Forelimb muscle (tissue), 1 donor: ENCODE measurements around the gene TRIM43. TPM values are rescaled to one million over a fixed set of nuclear protein-coding genes. Genes with fewer than 3 reads are reported as not detected.
"Not testable (repeated sequence)": the region's sequence is repeated elsewhere in the genome, so short reads cannot be mapped to it uniquely, and the experiment has no call there.

Experiments
- DNase-seq: peaks from one replicate; pipeline ENCODE4 v3.0.0-alpha.2; 2013; ENCODE audit warnings: low read depth
- polyA plus RNA-seq: library from polyadenylated mRNA; unstranded; fragments of 120-200 nt; gene quantifications from one replicate; pipeline ENCODE4 v1.2.1, GENCODE V29; 2013; ENCODE audit not compliant: insufficient read length

TRIM43 gene
- not detected for polyA plus RNA-seq

DNA sequence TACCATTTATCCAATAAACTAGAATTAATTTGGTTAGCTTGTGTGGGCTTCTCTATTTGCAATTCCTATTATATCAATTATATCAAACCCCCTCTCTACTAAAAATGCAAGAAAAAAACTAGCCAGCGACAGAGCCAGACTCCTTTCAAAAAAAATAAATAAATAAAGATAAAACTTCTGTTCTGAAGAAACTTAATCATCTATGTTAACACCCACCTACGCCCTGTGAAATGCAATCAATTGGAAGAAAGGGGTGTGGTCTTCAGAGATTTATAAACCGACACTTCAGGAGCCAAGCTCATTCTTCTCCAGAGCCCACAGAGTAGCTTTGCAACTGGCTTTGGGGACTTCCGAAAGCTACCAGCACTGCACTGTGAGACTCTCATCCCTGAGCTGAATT, at the start of gene TRIM43:
Gene TRIM43 (plus strand): TSS at position 301 of the 400 bp plus-strand sequence. CDS start 2,023 bp downstream, outside the sequence.
- DNase-seq: not testable (repeated sequence)

DNA sequence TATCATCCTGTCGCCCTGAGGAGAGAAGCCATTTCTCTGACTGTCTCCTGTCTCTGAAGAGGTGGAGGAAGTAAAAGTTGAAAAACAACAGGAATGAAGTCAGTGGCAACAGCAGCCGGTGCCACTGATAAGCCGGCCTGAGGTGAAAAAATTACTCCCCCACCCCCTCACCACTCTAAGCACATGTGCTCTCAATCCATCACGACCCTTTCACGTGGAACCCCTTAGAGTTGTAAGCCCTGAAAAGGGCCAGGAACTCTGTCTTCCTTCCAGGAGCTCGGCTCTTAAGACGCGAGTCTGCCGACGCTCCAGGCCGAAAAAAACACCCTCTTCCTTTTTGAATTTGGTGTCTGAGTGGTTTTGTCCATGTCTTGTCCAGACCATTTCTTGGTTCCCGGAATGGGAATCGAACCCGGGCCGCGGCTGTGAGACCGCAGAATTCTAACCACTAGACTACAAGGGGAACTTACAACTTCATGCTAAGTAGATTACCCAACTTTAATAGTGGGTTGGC, 40.7 kb upstream of the TRIM43 start:
- DNase-seq: no peak

DNA sequence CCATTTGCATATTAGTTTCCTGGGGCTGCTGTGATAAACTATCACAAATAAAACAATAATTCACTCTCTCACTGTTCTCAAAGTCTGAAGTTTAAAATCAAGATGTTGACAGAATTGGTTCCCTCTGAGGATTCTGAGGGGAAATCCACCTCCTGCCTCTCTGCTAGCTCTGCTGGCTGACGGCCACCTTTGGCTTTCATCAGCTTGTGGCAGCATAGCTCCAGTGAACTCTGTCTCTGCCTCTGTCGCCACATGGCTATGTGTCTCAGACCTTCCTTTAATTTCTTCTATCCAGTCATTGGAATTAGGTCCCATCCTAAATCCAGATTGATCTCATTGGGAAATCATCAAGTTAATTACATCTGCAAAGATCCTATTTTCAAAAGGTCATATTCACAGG, 38.9 kb upstream of the TRIM43 start:
- no peak for DNase-seq

DNA sequence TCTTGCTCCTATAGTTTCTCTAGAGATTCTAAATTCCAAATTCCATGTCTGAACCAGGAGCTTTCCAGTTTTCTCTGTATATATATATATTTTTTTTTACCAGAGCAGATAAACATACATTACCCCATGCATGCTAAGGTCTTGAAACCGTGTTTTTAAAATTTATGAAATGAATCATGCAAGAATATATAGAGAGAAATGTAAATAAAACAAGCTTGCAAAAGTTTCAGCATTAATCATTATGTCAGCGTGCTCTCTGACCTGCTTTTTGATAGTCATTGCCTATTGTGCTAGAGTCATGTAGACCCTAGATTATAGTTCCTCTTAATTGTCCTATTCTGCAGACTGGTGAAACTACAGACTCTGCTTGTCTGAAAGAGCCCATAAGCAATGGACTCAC, 22.6 kb upstream of the TRIM43 start:
- no peak for DNase-seq

DNA sequence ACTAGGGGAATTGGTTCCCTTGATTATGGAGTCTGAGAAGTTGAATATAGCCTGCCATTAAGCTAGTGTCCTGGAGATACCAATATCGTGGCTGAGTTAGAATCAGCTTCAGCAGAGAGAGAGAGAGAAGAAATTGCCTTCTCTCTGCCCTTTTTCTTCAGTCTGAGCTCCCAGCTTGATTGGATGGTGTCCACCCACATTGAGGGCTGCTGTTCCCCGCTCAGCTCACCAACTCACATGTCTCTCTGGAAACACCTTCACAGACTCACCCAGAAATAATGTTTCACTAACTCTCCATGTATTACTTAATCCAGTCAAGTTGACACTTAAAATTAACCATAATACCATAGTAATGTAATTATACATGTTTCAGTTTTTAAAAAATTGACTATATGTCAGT, 17.9 kb upstream of the TRIM43 start:
- DNase-seq: no peak

GRCh38 chr2:95574506-95574905, 17.3 kb upstream of the TRIM43 start:
- DNase-seq: no peak

DNA sequence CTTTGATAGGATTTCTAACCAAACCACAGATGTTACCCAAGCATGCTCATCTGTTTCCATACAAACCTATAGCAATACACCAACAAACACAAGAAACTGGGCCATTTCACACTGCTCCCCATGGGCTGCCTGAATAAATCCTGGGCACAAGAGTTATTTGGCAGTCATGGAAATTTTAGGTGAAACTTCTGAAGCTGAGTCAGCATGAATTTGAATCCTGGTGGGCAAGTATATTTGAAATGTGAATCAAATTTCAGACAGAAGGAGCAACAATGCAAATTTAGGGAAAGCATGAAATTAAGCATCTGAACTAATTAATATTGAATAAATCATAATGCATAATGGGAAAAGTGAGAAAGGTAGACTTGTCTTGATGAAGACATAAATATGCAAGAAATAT, 15.9 kb upstream of the TRIM43 start:
- no peak for DNase-seq

GRCh38 chr2:95578539-95578938, 13.3 kb upstream of the TRIM43 start:
- DNase-seq: no peak

- not testable (repeated sequence) for DNase-seq
Observed at GRCh38 chr2:95583545-95583944, 8.3 kb upstream of the TRIM43 start.

- not testable (repeated sequence) for DNase-seq
Observed at GRCh38 chr2:95584321-95584720, 7.5 kb upstream of the TRIM43 start.

DNA sequence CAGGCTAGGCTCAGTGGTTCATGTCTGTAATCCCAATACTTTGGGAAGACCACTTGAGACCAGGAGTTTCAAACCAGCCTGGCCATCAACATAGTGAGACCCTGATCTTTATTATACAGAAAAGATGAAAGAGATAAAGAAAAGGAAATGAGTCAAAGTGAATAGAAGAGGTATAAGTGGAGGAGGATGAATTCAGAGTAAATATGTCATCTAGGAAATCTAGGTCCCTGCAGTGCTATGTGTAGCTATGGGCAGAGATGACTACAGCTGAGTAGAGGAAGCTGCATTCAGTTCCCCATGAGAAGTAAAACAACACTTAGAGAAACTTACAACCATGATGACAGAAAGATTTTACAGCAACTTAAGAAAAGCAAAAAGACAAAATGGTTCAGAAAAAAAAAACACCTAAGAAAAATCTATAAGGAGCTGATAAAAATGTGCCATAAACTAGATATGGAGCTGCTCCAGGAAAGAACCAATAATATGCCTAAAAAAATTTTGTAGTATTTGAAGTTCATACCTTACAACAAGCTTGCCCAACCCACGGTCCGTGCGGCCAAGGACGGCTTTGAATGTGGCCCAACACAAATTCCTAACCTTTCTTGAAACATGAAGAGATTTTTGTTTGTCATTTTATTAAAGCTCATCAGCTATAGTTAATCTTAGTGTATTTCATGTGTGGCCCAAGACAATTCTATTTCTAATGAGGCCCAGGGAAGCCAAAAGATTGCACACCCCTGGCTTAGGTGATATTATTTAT, 1.8 kb upstream of the TRIM43 start:
- not testable (repeated sequence) for DNase-seq

DNA sequence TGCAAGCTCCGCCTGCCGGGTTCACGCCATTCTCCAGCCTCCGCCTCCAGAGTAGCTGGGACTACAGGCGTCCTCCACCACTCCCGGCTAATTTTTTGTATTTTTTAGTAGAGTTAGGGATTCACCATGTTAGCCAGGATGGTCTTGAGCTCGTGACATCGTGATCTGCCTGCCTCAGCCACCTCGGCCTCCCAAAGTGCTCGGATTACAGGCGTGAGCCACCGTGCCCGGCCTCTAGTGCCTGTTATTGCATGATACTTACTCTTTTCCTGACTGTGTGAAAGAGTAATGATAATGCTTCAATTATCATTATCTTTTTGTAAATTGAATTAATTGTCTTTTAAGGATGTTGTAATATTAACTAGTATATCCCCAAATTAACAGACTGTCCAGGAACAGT, 1.2 kb downstream of the TRIM43 start:
- DNase-seq: not testable (repeated sequence)

GRCh38 chr2:95595012-95595411, 3.2 kb downstream of the TRIM43 start:
- DNase-seq: not testable (repeated sequence)

DNA sequence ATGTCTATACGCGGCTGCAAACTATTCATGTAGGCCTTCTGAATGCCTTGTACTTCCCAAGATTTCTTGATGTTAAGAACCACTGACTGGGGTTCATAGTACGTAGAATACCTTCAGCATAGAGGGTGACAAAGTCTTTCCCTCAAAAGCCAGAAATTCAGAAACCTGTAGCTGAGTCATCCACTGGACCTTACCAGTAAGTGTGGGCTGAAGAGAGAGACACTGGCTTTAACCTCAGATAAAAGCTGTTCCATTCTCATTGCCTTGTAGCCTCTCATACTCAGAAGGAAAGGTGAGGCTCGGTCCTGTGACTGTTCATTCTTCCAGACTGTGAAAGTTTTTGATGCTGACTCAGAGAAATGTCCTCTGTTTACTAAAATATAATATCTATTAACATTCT, 9.5 kb downstream of the TRIM43 start:
- DNase-seq: not testable (repeated sequence)

DNA sequence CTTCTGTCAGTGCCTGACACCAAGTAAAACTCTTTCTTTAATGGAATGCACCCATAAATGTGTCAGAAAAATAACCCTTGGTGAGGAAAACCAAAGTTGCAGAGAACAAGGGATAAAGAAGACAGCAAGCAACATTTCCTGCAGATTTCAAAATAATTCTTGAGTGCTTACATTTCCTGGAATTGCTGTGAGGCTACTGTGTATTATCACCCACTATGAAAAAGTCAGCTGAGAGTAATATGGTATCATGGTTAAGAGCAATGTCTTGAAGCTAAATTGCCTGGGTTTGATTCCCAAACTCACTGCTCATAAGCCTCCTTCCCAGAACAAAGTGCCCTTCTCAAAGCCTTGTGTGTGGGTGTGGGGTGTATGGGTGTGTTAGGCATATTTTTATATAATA, 10.3 kb downstream of the TRIM43 start:
- DNase-seq: not testable (repeated sequence)

DNA sequence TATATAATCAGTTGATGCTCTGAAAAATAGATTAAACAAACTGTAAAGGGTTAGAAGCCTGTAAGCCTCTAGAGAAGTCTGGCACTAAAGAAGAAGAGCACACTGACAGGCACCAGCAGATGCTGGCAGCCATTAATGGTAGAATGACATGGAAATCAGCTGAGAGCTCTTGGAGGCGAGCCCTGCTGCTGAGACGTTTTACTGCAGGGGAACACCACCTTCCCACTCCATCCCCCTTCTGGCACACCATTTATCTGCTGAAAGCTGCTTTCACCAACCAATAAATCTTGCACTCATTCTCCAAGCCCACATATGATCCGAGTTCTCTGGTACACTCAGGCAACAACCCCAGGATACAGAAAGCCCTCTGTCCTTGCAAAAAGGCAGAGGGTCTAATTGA, 16.6 kb downstream of the TRIM43 start:
- DNase-seq: not testable (repeated sequence)

- DNase-seq: not testable (repeated sequence)
Observed at GRCh38 chr2:95609764-95610163, 18.0 kb downstream of the TRIM43 start.

DNA sequence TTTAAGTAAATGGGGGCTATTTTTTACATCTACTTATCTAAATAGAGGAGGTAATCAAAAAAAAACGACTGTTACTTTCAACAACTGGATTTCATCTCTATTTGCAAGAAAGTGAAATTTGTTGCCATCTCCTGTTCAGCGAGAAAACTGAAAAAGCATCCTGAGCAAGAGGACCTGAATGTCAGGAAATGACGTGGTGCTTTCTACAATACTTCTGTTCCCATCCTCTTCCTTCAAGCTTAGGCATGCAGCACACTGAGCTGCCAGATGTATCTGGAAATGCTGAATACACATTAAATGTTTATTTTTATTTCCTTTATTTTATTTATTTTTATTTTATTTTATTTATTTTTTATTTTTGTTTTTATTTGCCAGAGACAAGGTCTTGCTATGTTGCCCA, 21.2 kb downstream of the TRIM43 start:
- DNase-seq: not testable (repeated sequence)

GRCh38 chr2:95622728-95623127, 30.9 kb downstream of the TRIM43 start:
- DNase-seq: not testable (repeated sequence)

DNA sequence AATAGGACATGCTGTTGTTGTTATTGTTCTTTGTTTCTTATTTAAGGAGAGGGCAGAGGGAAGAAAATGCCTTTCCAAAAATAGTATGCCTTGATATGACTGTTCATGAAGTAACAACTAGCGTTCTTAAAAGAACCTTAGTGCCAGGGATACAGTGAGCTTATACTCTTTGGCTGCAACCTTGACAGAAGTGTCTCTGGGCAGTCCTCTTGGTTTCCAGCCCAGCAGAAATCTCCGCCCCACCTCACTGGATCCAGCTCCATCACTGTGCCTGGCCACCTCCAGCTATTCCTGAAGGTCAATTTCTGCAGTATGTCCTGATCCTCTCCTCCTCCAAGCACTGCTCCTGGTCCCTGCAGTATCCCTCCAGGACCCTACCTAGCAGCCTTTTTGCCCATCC, 39.2 kb downstream of the TRIM43 start:
- DNase-seq: not testable (repeated sequence)

DNA sequence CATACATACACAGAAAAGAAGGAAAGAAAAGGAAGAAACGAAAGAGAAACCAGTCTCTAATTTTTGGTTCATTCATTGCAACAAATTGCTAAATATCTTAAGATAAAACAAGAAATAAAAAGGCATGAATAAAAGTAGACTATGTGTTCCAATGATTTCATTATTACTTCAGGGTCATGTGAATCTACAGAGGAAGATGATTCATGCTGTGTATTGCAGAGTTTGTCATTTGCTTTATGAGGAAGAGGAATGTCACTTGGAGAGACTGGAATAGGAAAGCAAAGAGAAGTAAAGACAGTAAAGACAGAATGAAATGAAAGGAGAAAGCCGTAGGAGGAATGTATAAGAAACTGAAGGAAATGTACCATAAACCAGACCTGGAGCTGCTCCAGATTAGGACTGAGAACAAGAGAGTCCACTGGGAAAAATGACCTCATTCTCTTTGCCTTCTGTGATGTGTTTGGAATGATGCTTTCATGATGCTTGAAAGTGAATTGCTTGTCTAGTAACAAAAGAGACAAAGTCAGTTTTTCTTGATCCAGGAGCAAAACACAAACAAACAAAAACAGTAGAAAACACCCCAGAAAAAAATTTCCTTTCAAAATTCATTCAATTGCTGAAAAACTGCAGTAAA, 41.9 kb downstream of the TRIM43 start:
- DNase-seq: not testable (repeated sequence)

GRCh38 chr2:95640515-95641288, 48.9 kb downstream of the TRIM43 start:
- DNase-seq: not testable (repeated sequence)
